H9 (cell line): ENCODE measurements around the gene BTBD6. TPM values are rescaled to one million over a fixed set of nuclear protein-coding genes. Genes with fewer than 3 reads are reported as not detected.

ENCODE experiments used
- DNase-seq: peaks from one replicate; pipeline ENCODE4 v3.0.0-alpha.2; 2017
- H2AFZ ChIP-seq: one replicate; pipeline ENCODE4 v1.6.1; 2013; ENCODE audit warnings: mild to moderate bottlenecking, low read length, control low read depth, moderate library complexity
- H2AK5ac ChIP-seq: 2 replicates; pipeline ENCODE4 v1.6.1; 2013; ENCODE audit warnings: low read length, control low read depth, mixed read lengths; ENCODE audit not compliant: insufficient read length
- H2BK120ac ChIP-seq: one replicate; pipeline ENCODE4 v1.6.1; 2013; ENCODE audit warnings: low read depth, mild to moderate bottlenecking, low read length, control low read depth, inconsistent platforms; ENCODE audit not compliant: poor library complexity, severe bottlenecking
- H2BK12ac ChIP-seq: 2 replicates; pipeline ENCODE4 v1.6.1; 2013; ENCODE audit warnings: low read length, control low read depth, mixed read lengths, low read depth; ENCODE audit not compliant: insufficient read length
- H2BK15ac ChIP-seq: 2 replicates; pipeline ENCODE4 v1.6.1; 2013; ENCODE audit warnings: low read depth, low read length, control low read depth
- H2BK20ac ChIP-seq: one replicate; pipeline ENCODE4 v1.6.1; 2013; ENCODE audit warnings: low read depth, mild to moderate bottlenecking, low read length, control low read depth, inconsistent platforms; ENCODE audit not compliant: poor library complexity, severe bottlenecking
- H2BK5ac ChIP-seq: 2 replicates; pipeline ENCODE4 v1.6.1; 2013; ENCODE audit warnings: low read length, control low read depth, mixed read lengths; ENCODE audit not compliant: insufficient read length
- H3K14ac ChIP-seq: 2 replicates; pipeline ENCODE4 v1.6.1; 2013; ENCODE audit warnings: low read length, control low read depth; ENCODE audit not compliant: insufficient read depth
- H3K18ac ChIP-seq: 2 replicates; pipeline ENCODE4 v1.6.1; 2013; ENCODE audit warnings: low read depth, mild to moderate bottlenecking, mixed read lengths, low read length, control low read depth; ENCODE audit not compliant: insufficient read length
- H3K23ac ChIP-seq: 2 replicates; pipeline ENCODE4 v1.6.1; 2013; ENCODE audit warnings: low read length, control low read depth, mixed read lengths, low read depth; ENCODE audit not compliant: insufficient read length
- H3K23me2 ChIP-seq: 2 replicates; pipeline ENCODE4 v1.6.1; 2013; ENCODE audit warnings: low read depth, mild to moderate bottlenecking, mixed read lengths, low read length, control low read depth; ENCODE audit not compliant: insufficient read length, poor library complexity, severe bottlenecking
- H3K27ac ChIP-seq: 2 replicates; pipeline ENCODE4 v1.5.1; 2013; ENCODE audit warnings: low read length, control low read depth, mixed read lengths, low read depth; ENCODE audit not compliant: insufficient read length
- H3K27me3 ChIP-seq: 2 replicates; pipeline ENCODE4 v1.6.1; 2013; ENCODE audit warnings: low read length, control low read depth, inconsistent platforms; ENCODE audit not compliant: insufficient read depth
- H3K4ac ChIP-seq: 2 replicates; pipeline ENCODE4 v1.6.1; 2013; ENCODE audit warnings: low read depth, mild to moderate bottlenecking, control low read depth, inconsistent platforms, low read length, moderate library complexity
- H3K4me1 ChIP-seq: 2 replicates; pipeline ENCODE4 v1.6.1; 2013; ENCODE audit warnings: low read length, control low read depth, inconsistent platforms; ENCODE audit not compliant: insufficient read depth
- H3K4me2 ChIP-seq: 2 replicates; pipeline ENCODE4 v1.6.1; 2013; ENCODE audit warnings: low read length, control low read depth, mixed read lengths; ENCODE audit not compliant: insufficient read length, insufficient read depth
- H3K56ac ChIP-seq: 2 replicates; pipeline ENCODE4 v1.6.1; 2013; ENCODE audit warnings: low read depth, mild to moderate bottlenecking, mixed read lengths, low read length, control low read depth; ENCODE audit not compliant: insufficient read length
- H3K79me1 ChIP-seq: 2 replicates; pipeline ENCODE4 v1.6.1; 2013; ENCODE audit warnings: low read depth, mild to moderate bottlenecking, moderate library complexity, low read length, control low read depth, inconsistent platforms; ENCODE audit not compliant: insufficient read depth, poor library complexity, severe bottlenecking
- H3K79me2 ChIP-seq: 2 replicates; pipeline ENCODE4 v1.6.1; 2013; ENCODE audit warnings: low read length, control low read depth, inconsistent platforms; ENCODE audit not compliant: insufficient read depth
- H3K9ac ChIP-seq: 2 replicates; pipeline ENCODE4 v1.6.1; 2013; ENCODE audit warnings: low read length, control low read depth, mixed read lengths; ENCODE audit not compliant: insufficient read length; ENCODE audit errors: extremely low read depth
- H3K9me3 ChIP-seq: one replicate; pipeline ENCODE4 v1.6.1; 2013; ENCODE audit warnings: low read depth, low read length, inconsistent platforms; ENCODE audit not compliant: control insufficient read depth
- H3T11ph ChIP-seq: one replicate; pipeline ENCODE4 v1.6.1; 2013; ENCODE audit warnings: mild to moderate bottlenecking, low read length, control low read depth, inconsistent platforms
- H4K20me1 ChIP-seq: one replicate; pipeline ENCODE4 v1.6.1; 2013; ENCODE audit not compliant: control insufficient read depth, insufficient read length, insufficient read depth
- H4K5ac ChIP-seq: 2 replicates; pipeline ENCODE4 v1.6.1; 2013; ENCODE audit warnings: low read depth, mild to moderate bottlenecking, mixed read lengths, low read length, control low read depth; ENCODE audit not compliant: insufficient read length
- H4K8ac ChIP-seq: replicated peaks from 2 replicates; pipeline ENCODE4 v1.6.1; 2013; ENCODE audit warnings: low read length, control low read depth, mixed read lengths, low read depth; ENCODE audit not compliant: insufficient read length
- H4K91ac ChIP-seq: 2 replicates; pipeline ENCODE4 v1.6.1; 2013; ENCODE audit warnings: low read depth, mild to moderate bottlenecking, moderate library complexity, mixed read lengths, low read length, control low read depth; ENCODE audit not compliant: insufficient read length
- H3K27ac Mint-ChIP-seq, 3 experiments: 2 replicates in 2 of 3; 3 replicates in 1 of 3; pipeline ENCODE4 v1.8.0; 2020 to 2021; ENCODE audit warnings: mixed read lengths in 3 of 3, mild to moderate bottlenecking in 1 of 3, moderate library complexity in 1 of 3
- H3K27me3 Mint-ChIP-seq: 2 replicates; pipeline ENCODE4 v1.8.0; 2021; ENCODE audit warnings: low read depth, mild to moderate bottlenecking, moderate library complexity, mixed read lengths
- H3K36me3 Mint-ChIP-seq, 3 experiments: 2 replicates in 2 of 3; 3 replicates in 1 of 3; pipeline ENCODE4 v1.8.0; 2020 to 2021; ENCODE audit warnings: low read depth in 3 of 3, mixed read lengths in 3 of 3; ENCODE audit not compliant: insufficient read depth in 1 of 3
- H3K4me1 Mint-ChIP-seq, 2 experiments: 2 replicates each; pipeline ENCODE4 v1.8.0; 2020; ENCODE audit warnings: mixed read lengths in 2 of 2
- H3K4me3 Mint-ChIP-seq, 2 experiments: 2 replicates in 1 of 2; 3 replicates in 1 of 2; pipeline ENCODE4 v1.8.0; 2020 to 2021; ENCODE audit warnings: mild to moderate bottlenecking in 2 of 2, mixed read lengths in 2 of 2, moderate library complexity in 1 of 2
- H3K9me3 Mint-ChIP-seq, 2 experiments: 2 replicates in 1 of 2; 3 replicates in 1 of 2; pipeline ENCODE4 v1.8.0; 2020; ENCODE audit warnings: mild to moderate bottlenecking in 2 of 2, mixed read lengths in 2 of 2, moderate library complexity in 1 of 2
- WGBS: extraction: QIAGEN DNeasy Blood & Tissue Kit; methylation state at CpG from one replicate; pipeline ENCODE4 v1.1.7; 2013; ENCODE audit warnings: missing lambda C conversion rate, low lambda C conversion rate, mixed read lengths; ENCODE audit not compliant: insufficient read length; ENCODE audit errors: extremely low coverage; 5-methylcytosine and 5-hydroxymethylcytosine counted together
- total RNA-seq: library from RNA; stranded (reverse); gene quantifications from 2 replicates; pipeline ENCODE4 v1.2.1, GENCODE V29; 2021
- TF ChIP-seq, protein P1 (sequence below): fragments of 200-600 bp; sonication (generic); conservative IDR thresholded peaks from 3 replicates; pipeline ENCODE4 v1.8.0; 2021; ENCODE audit warnings: antibody characterized with exemption, mild to moderate bottlenecking

BTBD6 gene
- total RNA-seq, 1 experiment from 2014 or later, result 23.3 TPM

DNA sequence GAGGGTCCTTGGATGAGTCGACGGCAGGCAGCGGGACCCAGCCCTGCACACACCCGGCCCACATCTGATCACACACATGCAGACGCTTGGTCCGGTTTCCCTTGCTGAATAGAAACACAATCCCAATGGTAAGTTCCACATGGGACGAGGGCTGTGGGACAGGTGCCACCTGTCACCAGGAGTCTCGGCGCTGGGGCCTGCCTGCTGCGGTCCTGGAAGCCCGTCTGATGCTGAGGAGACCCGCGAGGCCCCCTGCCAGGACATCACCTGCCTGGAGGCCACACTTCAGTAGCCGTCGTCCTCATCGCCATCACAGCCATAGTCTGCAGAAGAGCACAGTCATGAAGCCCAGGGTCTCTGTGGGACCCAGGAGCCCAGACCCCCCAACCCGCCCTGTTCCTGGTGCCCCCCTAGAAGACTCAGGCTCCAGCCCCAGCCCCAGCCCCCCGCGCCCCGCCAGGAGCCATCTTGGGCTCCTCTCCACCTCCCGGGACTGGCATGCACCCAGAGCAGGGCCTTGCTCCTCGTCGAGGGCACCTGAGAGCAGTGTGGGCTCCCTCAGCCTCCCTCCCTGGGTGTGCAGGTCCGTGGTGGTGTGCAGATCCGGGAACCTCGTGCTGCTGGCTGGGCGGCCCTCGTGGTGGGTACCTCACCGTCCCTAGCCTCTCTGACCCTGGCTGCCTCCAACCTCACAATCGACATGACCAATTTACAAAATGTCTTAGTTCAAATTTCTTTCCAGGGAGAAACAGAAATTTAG, 37.9 kb upstream of the BTBD6 start:
- Histone ChIP-seq H4K91ac (no peak overlapping the region), H3K4me1 (no peaks in the 10 kb centered on the region), H3K4me2 (no peak overlapping the region), H4K8ac (no peak overlapping the region), H2BK5ac (no peak overlapping the region), H3T11ph (no peak overlapping the region), H3K27me3 (no peaks in the 10 kb centered on the region), H3K56ac (no peak overlapping the region), H4K20me1 (no peaks in the 10 kb centered on the region), H2AK5ac (no peak overlapping the region), H4K5ac (no peak overlapping the region), H3K27ac (no peak overlapping the region), H2BK15ac (no peak overlapping the region), H3K14ac (no peak overlapping the region), H3K79me1 (no peaks in the 10 kb centered on the region), H2BK20ac (no peak overlapping the region), H2BK12ac (no peak overlapping the region), H2AFZ (no peak overlapping the region), H3K79me2 (no peaks in the 10 kb centered on the region), H3K4ac (no peak overlapping the region), H3K9me3 (no peaks in the 10 kb centered on the region), H3K18ac (no peak overlapping the region), H2BK120ac (no peak overlapping the region), H3K9ac (no peak overlapping the region), H3K23me2 (no peaks in the 10 kb centered on the region), H3K23ac (no peak overlapping the region)
- no peak for DNase-seq
- no peaks in the 10 kb centered on the region; the same call in 1 of the 2 replicates for H3K27me3 Mint-ChIP-seq
- H3K9me3 Mint-ChIP-seq, result no peaks in the 10 kb centered on the region; a peak in 1 of 5 replicates
- H3K36me3 Mint-ChIP-seq, result no peaks in the 10 kb centered on the region; a peak in 3 of 7 replicates
- TF ChIP-seq, protein P1, sequence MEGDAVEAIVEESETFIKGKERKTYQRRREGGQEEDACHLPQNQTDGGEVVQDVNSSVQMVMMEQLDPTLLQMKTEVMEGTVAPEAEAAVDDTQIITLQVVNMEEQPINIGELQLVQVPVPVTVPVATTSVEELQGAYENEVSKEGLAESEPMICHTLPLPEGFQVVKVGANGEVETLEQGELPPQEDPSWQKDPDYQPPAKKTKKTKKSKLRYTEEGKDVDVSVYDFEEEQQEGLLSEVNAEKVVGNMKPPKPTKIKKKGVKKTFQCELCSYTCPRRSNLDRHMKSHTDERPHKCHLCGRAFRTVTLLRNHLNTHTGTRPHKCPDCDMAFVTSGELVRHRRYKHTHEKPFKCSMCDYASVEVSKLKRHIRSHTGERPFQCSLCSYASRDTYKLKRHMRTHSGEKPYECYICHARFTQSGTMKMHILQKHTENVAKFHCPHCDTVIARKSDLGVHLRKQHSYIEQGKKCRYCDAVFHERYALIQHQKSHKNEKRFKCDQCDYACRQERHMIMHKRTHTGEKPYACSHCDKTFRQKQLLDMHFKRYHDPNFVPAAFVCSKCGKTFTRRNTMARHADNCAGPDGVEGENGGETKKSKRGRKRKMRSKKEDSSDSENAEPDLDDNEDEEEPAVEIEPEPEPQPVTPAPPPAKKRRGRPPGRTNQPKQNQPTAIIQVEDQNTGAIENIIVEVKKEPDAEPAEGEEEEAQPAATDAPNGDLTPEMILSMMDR, result no peak
- no CpG with 5 or more reads among the region's 30 CpGs for whole genome bisulfite sequencing
- no peaks in the 10 kb centered on the region; a peak in 2 of 4 replicates for H3K4me1 Mint-ChIP-seq
- no peak overlapping the region for H3K27ac Mint-ChIP-seq
- no peak overlapping the region for H3K4me3 Mint-ChIP-seq
